Measurements from ENCODE around the gene SLC7A7. TPM values are rescaled to one million over a fixed set of nuclear protein-coding genes. Genes with fewer than 3 reads are reported as not detected.
"Not testable (repeated sequence)": the region's sequence is repeated elsewhere in the genome, so short reads cannot be mapped to it uniquely, and the experiment has no call there.

The SLC7A7 gene
- total RNA-seq, 1 experiment from 2014 or later: 1.1 TPM

DNA sequence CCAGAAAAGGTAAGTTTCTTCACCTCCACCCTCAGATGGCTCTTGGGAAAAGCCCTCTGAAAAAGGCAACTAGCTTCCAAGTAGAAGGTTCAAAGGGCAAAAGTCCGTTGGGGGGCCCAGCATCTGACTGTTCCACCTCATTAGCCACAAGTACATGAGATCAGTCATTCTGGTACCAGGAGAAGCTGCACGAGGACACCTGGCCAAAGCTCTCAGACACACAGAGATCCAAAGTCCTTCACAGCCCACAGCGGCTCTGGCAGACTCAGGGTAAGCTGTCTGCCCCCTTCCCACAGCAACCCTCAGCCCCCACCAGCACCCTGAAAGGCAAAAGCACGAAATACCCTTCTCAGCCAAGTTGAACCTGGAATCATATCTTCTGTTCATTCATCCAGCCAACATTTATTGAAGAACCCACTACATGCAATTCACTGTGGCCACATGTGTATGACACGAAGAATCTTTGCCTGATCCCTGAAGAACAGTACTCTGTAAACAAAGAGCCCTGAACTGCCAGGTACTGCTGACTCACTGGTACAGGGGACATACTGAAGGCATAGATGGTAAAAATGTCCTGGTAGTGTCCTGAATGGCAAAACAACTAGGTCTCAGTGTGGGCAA, 19.0 kb downstream of the SLC7A7 start:
- DNase-seq (ENCODE audit: extremely low read depth, low read depth): no peak

DNA sequence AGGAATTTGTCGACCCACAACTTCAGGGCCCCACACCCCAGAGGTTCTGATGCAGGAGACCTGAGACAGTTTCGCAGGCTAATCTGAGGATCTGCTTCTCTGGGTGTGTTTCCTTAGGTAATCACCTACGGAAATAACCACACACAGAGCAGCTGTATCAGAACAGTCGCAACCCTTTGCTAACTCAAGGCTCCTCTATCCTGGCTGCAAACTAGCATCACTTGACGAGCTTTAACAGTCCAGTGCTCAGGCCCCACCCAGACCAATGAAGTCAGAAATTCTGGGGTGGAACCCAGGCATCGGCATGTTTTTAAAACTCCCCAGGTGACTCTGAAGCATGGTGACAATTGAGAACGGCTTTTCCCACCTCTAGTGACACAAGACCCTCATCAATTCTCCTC, 20.7 kb downstream of the SLC7A7 start:
- no peak for DNase-seq (ENCODE audit: extremely low read depth, low read depth)

DNA sequence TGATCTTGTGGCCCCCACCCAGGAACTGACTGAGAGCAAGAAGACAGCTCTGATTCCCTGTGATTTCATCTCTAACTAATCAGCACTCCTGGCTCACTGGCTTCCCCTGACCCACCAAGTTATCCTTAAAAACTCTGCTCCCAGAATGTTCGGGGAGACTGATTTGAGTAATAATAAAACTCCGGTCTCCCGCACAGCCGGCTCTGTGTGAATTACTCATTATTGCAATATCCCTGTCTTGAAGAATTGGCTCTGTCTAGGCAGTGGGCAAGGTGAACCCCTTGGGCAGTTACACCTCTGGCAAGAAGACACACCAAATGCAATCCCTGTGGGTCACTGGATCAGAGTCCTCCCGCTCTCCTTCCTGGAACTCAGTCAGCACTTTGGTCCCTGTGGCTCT, 21.3 kb downstream of the SLC7A7 start:
- no peak for DNase-seq (ENCODE audit: extremely low read depth, low read depth)

DNA sequence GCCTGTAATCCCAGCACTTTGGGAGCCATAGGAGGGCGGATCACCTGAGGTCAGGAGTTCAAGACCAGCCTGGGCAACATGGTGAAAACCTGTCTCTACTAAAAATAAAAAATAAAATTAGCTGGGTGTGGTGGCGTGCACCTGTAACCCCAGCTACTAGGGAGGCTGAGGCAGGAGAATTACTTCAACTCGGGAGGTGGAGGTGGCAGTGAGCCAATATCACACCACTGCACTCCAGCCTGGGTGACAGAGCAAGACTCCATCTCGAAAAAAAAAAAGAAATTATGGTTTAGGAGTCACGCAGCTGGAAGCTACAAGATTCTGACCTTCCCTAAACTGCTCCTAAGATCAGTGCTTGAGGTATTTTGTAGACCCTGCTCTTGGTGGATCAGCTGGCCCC, 21.7 kb downstream of the SLC7A7 start:
- not testable (repeated sequence) for DNase-seq (ENCODE audit: extremely low read depth, low read depth)

DNA sequence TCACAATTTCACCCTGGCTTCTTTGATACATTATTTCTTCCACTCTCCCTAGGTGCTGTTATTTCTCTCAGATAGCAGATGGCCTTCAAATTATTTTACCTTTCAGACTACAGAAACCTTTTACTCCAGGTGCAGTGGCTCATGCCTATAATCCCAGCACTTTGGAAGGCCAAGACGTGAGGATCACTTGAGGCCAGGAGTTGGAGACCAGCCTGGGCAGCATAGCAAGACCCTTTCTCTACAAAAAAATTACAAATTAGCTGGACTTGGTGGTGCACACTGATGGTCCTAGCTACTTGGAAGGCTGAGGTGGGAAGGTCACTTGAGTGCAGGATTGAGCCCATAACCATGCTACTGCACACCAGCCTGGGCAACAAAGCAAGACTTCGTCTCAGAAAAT, 23.1 kb downstream of the SLC7A7 start:
- DNase-seq (ENCODE audit: extremely low read depth, low read depth): no peak

DNA sequence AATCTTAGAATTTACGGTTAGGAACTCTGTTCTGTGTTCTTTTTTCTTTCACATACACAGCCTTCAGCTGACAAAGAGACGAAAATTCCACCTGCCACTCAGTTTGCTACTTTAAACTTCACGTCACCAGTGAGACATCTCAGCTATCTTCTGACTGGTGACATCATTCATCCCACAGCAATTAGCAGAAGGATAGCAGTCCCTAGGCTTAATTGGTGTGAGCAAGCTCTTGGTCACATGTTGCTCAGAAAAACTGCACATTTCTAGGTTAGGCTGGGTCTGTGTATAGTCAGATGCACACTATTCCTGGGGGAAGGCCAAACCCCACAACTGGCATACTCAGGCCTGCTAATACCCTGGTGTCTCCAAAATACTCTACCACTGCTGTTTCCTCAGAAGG, 23.9 kb downstream of the SLC7A7 start:
- no peak for DNase-seq (ENCODE audit: extremely low read depth, low read depth)

DNA sequence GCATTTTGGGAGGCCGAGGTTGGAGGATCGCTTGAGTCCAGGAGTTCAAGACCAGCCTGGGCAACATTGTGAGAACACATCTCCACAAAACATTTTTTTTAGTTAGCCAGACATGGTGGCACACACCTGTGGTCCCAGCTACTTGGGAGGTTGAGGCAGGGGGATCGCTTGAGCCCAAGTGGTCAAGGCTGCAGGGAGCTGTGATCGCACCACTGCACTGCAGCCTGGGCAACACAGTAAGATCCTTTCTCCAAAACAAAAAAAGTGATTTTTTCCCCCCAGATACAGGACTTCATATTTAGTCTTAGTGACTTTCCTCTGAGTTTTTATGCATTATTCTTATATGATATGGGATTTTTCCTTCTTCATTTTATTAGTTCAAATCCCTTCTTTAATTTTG, 28.6 kb downstream of the SLC7A7 start:
- DNase-seq (ENCODE audit: extremely low read depth, low read depth): no peak

DNA sequence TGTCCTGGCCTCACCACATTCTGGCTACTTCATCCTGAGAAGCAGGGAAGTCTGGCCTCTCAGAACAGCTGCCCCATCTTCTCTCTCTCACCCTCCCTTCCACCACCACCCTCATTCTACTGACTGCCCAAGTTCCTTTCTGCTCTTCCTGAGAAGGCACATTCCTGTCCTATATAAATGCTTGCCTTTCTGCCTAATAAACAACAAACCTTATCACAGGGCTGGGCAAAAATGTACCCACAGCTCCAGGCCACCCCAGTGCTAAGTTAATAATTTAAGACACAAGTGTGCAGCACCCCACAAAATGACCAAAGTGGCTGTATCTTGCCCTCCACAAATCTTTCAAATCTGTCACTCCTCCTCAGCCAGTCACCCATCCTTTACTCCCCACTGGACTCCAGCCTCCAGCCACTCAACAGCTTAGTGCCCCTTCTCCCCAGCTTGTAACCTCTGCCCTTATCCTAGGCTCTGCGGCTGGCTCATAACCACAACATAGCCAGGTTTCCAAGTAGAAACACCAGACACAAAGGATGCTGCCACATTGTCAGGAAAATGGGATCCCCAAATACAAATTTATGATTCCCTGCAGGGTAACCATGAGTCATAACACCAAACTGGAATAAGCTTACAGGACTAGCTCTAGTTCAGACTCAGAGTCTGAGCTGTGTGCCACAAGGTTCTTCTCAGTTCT, 33.8 kb downstream of the SLC7A7 start:
- DNase-seq (ENCODE audit: extremely low read depth, low read depth): no peak

DNA sequence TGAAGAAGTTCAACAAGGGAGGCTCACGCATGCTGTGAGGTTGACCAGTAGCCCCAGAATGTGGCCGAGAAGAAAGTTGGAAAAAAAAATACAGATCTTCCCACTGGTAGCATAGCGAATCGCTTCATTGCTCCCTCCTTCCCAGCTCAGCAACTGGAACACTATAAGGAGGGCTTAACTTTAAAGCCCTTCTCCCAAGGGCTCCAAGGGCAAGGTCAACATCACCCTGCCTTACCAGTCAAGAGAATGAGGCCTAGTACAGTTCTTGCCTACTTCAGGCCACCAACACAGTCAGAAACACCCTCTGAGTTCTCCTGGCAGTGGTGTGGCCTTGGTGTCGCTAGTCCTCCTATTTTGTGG, 34.3 kb downstream of the SLC7A7 start:
- no peak for DNase-seq (ENCODE audit: extremely low read depth, low read depth)

DNA sequence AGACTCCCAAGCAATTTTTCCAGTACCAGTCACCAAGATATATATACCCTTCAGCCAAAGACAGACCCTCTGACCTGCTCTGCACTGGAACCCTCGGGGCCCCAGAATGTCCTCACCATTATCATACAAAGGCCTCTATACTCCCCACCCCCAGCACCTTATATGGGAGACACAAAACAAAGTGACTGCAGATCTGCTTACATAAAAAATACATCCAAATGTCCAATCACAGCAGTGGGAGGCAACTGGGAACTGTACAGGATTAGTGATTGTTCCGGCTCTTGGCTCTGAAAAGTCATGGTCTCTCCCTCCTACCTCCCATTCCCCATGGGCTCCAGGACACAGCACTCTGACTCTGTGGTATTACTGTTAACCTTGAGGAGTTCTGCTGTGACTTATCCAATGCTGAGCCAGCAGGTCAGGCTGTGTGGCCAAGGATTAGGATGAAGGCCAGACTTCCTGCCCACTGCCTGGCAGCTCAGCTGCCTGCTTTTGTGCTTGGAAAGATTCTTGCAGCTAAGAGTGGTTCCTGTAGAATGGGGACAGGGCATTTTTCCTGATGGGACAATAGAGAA, 35.0 kb downstream of the SLC7A7 start:
- no peak for DNase-seq (ENCODE audit: extremely low read depth, low read depth)

DNA sequence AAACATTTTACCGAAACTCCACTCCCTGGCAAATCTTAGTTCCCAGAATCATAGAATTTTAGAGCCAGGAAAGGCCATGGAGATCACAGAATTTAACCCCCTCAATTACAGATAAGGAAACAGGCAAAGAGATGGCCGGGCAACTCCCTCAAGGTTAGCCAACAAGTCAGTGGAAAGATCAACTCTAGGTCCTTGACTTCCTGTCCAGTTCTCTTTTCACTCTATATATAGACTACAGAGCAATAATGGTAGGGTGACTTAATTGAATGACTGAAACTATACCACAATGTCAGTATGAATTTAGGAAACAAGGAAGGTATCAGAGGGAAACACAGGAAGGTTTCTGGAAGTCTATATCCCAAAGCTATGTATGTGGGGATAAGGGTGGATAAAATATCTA, 37.2 kb downstream of the SLC7A7 start:
- DNase-seq (ENCODE audit: extremely low read depth, low read depth): no peak

DNA sequence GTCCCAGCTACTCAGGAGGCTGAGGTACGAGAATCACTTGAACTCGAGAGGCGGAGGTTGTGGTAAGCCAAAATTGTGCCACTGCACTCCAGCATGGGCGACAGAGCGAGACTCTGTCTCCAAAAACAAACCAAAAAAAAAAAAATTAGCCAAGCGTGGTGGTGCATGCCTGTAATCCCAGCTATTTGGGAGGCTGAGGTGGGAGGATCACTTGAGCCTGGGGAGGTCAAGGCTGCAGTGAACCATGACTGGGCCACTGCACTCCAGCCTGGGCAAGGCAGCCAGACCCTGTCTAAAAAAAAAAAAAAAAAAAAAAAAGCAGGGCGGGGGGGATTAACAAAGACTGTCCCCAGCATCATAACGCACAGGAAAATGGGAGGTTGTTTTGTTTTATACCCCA, 38.4 kb downstream of the SLC7A7 start:
- DNase-seq (ENCODE audit: extremely low read depth, low read depth): not testable (repeated sequence)

DNA sequence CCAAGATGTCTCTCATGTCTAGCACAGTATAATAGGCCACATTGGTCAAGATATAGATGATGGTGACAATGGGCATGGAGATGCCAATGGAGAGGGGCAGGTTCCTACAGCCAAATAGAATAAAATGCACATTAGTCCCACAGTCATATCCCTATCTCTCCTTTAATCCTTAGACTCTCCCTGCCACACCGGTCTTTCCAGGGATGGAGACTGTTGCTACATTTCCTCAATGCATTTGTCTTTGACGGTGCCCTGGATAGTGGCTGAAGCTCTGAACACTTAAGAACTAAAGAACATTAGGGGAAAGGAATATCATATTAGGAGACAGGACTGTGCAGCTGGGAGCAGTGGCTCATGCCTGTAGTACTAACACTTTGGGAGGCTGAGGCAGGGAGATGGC, 39.0 kb downstream of the SLC7A7 start:
- DNase-seq (ENCODE audit: extremely low read depth, low read depth): no peak

DNA sequence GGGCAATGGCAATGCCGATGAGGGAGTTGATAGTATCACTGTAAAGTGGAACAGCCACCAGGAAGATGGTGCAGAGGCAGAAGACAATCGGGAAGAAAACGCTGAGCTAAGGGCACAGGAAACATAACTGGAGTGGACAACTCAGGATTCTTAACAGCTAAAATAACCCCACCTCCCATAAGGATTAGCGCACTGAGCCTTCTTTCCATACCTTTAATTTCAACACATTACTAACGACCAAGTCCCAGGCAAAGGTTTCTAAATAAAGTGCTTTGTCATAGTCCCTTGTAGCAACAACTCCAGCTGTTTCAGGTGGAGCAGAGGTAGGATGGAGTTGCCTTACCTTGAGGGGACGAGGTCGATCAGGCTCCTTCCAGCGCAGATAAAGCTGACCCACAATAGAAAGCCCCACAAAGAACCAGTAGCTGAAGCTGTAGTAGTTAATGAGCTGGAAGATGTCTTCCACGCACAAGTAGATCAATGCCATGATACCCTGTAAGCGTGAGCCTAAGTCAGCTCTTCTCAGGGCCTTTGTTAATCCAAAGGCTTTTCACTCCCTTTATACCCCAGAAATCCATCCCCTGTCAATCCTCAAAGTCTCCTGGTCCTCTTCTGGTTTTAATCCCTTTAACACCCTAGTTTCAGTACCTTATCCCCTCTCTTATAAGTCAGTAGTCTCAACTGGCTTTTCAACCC, 41.1 kb downstream of the SLC7A7 start:
- no peak for DNase-seq (ENCODE audit: extremely low read depth, low read depth)

DNA sequence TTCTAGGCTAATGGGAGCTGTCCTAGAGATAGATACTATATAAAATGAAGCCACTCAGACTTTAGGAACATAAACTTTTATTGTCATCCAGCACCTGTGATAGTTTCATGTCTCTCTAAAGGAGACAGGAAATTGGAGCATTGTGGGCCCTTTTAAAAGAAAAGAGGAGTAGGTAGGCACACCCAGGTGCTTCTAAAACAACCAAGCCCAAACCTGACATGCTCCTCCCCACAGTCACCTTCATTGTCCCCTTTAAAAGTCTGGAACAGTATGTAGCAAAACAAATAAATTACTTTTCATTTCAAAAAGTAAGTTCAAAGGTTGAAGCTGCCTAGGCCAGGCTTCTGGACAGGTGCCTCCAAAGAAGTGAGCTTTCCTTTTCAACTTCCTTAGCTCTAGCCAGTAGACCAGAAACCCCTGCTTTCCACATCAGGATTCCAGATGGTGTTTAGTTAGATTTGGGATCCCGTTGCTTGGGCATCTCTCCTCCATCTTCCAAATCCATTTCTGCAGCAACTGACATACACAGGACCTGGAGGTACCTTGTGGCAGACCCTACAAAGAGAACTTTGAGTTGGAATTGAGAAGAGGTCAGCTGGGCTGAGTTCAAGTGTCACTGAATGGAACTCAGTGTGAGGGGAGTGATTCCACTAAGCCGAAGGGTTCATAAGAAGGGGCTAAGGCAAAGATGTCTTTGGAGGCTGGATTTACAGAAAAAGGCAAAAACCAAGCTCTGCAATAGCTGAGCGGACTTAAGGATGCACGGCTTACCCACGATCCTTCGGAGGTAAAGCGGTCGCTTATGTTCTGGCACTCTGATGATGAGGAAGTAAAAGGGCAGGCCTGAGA, 41.8 kb downstream of the SLC7A7 start:
- DNase-seq (ENCODE audit: extremely low read depth, low read depth): no peak

DNA sequence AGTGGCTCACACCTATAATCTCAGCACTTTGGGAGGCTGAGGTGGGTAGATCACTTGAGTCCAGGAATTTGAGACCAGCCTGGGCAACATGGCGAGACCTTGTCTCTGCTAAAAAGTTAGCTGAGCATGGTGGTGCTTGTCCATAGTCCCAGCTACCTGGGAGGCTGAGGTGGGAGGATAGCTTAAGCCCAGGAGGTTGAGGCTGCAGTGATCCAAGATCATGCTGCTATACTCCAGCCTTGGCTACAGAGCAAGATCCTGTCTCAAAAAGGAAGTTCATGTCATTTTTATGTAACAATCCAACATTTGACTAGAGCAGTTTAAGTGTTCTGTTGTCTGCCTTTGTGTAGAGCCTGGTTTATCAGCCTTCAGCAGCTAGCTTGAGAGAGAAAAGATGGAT, 42.5 kb downstream of the SLC7A7 start:
- no peak for DNase-seq (ENCODE audit: extremely low read depth, low read depth)

DNA sequence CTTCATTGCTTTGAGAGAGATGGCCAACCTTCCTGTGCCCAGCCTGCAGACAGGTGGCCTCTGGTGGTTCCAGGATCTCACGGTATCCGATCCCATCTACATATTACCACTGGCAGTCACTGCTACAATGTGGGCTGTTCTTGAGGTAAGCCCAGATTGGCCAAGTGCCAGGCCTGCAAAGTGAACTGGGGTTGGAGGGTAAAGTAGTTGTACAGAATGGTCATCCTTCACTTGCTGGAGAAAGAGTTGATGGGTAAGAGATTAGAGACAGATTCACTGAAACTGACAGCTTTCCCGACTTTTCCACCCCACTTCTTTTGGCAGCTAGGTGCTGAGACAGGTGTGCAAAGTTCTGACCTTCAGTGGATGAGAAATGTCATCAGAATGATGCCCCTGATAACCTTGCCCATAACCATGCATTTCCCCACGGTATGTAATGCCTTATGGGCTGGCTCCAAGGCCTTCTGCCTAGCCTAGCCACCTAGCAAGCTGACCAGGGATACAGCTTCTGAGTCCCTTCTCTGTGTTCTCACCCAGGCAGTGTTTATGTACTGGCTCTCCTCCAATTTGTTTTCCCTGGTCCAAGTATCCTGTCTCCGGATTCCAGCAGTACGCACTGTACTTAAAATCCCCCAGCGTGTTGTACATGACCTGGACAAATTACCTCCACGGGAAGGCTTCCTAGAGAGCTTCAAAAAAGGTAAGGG, 44.6 kb downstream of the SLC7A7 start:
- no peak for DNase-seq (ENCODE audit: extremely low read depth, low read depth)

DNA sequence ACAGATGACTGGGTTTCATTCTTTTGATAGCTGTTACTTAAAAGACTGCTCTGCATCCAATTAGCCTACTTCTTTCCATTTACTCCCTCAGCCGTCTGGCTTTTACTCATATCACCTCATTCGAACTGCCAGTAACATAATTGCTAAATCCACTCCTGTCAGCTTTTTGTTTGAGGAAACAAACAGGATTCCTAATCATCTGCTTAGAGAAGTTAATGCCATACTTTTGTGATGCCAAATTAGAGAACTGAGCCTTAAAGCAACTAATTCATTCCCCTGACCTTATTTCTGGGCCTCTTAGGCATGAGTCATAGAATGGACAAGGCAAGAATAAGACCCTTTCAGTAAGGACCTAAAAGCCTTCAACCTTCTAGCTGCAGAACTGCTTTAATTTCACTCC, 45.9 kb downstream of the SLC7A7 start:
- DNase-seq (ENCODE audit: extremely low read depth, low read depth): no peak

DNA sequence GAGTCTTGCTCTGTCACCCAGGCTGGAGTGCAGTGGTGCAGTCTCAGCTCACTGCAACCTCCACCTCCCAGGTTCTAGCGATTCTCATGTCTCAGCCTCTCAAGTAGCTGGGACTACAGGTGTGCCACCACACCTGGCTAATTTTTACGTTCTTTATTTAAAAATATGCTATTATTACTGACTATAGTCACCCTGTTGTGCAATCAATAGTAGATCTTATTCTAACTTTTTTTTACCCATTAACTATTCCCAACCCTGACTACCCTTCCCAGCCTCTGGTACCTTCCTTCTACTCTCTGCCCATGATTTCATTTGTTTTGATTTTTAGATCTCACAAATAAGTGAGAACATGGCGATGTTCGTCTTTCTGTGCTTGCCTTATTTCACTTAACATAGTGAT, 46.3 kb downstream of the SLC7A7 start:
- no peak for DNase-seq (ENCODE audit: extremely low read depth, low read depth)

DNA sequence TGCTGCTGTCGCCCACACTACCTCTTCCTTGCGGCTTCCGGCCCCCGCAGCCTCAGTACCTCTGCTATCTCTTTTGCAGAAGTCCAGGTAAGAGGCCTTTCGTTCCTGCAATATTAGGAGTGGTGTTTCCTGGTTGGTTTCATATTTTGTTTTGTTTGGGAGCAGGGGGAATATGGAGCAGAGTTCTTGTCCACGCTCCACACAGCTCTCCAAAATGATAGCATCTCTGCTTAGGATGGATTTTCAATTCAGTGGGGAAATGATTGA, 48.0 kb downstream of the SLC7A7 start:
- no peak for DNase-seq (ENCODE audit: extremely low read depth, low read depth)

All from NCI-H460 (cell line).